GM18909 (cell line): ENCODE results near the gene HOXC13.

Source experiments
- ATAC-seq: cut with Tn5 transposase; IDR thresholded peaks from one replicate; pipeline ENCODE4 v1.9.1; 2021; ENCODE audit warnings: mild to moderate bottlenecking; ENCODE audit not compliant: unreplicated experiment, poor library complexity

Gene HOXC13

GRCh38 chr12:53980104-53980801 lies 41.6 kb downstream of the HOXC13 start:
- no peak for ATAC-seq

- ATAC-seq = no peak
These were observed 42.3 kb downstream of the HOXC13 start for GRCh38 chr12:53980802-53981496.

DNA sequence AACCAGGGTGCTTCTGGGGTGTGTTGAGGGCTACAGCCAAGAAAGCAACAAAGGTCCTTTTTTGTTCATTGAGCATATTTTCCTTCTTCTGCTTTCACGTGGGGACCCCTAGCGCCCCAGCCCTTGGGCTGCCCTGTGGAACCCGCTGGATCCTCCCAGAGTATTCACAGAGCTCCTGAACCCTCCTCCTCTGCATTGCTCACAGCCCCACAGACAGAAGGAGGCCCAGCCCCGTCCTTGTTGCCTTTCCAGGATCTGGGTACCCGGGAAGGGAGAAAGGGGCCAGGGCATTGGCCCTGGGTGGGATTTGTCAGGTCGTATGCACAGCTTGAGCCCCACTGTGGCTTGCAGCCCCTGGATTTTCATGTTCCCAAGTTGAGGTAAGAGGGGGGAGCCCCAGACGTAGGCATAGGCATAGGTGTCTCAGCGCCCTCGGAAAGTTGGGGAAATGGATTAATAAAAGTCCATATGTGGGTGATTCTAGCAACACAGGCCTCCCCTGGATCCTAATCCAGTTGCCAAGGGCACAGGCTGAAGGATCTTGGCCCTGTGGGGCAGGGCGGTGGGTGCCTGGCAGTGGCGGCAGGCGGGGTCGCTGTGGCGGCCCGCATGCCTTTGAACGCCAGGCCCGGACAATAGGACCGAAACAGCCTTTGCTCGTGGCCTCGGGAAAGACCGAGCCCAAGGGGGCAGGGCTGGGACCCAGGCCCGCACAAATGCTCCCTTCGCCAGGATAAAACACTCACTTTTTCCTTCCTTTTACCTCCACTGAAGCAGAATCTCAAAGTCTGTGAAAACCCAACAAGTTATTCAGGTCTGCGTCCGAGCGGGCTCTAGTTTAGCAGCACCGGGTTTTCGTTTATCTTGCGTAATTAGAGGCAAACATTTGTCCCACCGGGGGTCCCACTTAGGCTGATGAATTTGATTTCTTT lies 43.3 kb downstream of the HOXC13 start:
- ATAC-seq = no peak

DNA sequence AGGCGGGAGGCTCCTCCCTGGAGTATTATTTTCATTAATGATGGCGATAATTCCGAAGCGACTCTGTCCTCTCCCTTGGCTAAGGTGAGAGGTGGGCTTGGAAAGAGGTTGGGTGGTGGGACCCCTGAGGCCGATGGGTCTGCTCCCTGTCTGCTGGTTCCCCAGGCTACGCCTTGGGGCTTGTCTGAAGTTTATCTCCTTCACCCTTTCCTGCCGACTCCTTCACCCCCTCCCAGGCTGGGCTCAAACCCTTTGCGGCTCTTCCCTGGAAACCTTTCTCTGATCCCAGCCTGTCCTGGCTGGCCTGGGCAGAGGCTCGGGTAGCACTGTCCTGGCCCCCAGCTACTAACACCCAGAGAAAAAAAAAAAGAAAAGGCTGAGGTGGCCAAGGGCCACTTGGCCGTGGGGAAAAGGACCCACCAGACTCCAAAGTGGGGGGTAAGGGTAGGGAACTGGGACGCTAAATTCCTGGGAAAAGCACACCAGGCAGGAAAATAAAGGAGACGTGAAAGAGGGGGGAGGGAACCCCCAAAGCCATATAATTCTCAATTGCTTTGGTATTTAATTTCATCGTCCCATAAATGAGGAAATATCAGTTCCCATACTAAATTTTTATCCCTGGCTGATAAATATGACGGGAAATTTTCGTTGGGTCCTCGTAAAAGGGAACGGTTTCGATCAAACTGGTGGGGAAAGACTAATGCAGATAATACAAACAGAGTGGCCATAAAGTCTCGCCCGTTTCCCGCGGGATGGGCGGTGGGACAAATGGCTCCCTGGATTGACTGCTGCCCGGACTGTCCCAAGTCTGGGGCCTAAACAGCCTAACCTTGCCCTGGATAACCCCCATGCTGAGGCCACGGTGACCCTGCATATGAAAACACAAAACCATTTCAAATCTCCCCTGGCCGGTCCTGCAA lies 44.3 kb downstream of the HOXC13 start:
- no peak for ATAC-seq

DNA sequence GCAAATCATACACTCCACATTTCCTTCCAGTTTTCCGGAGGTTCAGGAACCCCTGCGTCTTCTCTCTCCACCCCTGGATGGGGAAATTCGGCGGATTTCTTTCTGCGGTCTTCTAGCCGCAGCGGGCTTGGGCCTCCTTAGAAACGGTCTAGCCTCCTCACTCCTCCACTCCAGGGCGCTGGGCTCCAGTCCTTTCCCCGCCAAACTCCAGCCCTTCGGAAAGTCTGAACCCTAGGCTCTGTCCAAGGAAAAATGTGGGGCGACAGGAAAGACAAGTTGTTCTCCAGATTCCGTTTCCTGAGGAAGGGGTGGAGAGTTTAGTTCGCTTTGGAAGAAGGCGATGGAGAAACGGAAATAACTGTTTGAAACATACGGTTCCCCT lies 44.9 kb downstream of the HOXC13 start:
- no peak for ATAC-seq

GRCh38 chr12:53983950-53984572 lies 45.4 kb downstream of the HOXC13 start:
- ATAC-seq = no peak

DNA sequence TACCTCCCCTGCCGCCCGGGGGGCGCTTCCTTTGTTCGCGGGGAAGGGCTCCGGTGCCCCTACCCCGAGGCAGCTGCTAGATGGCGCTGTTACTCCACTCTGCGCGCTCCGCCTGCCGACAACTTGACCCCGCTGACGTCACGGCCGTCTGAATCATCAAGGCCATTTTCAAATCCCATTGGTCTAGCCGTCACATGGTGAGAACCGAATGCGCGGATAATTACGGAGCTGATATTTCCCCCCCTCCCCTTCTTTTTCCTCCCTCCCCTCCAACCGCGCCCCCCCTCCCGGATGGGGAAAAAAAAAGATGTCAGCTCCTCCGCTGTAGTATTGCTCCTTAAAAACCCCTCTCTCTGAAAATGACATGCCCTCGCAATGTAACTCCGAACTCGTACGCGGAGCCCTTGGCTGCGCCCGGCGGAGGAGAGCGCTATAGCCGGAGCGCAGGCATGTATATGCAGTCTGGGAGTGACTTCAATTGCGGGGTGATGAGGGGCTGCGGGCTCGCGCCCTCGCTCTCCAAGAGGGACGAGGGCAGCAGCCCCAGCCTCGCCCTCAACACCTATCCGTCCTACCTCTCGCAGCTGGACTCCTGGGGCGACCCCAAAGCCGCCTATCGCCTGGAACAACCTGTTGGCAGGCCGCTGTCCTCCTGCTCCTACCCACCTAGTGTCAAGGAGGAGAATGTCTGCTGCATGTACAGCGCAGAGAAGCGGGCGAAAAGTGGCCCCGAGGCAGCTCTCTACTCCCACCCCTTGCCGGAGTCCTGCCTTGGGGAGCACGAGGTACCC lies 46.5 kb downstream of the HOXC13 start, which contains the start of gene HOXC10:
TSS of gene HOXC10 (plus strand) at position 246 of the 791 bp plus-strand sequence. CDS start at position 360, 114 bp downstream.
- no peak for ATAC-seq

DNA sequence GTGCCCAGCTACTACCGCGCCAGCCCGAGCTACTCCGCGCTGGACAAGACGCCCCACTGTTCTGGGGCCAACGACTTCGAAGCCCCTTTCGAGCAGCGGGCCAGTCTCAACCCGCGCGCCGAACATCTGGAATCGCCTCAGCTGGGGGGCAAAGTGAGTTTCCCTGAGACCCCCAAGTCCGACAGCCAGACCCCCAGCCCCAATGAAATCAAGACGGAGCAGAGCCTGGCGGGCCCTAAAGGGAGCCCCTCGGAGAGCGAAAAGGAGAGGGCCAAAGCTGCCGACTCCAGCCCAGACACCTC lies 47.0 kb downstream of the HOXC13 start:
- no peak for ATAC-seq

- ATAC-seq = no peak
These were observed 47.5 kb downstream of the HOXC13 start for GRCh38 chr12:53985994-53986685.

- no peak for ATAC-seq
These were observed 48.3 kb downstream of the HOXC13 start for GRCh38 chr12:53986686-53987483.

DNA sequence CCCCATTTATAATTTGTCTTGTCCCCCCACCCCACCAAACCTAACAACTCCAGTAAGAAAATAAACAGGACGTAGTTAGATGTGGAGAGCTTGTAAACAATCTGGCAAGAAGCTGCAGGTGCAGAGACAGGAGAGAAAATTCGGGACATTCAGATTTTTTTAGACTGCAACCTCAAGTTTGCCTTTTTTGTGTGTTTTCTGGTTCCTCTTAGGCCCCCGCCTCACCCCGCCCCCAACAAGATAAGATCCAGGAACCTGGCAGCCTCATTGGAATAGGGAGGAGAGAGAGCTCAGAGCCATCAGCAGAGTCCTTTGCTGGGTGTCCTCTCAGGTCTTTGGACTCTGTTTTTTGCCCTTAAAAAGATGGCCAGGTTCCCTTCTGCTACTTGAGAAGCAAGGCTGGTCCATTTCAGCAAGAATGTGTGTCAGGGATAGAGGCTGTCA lies 49.2 kb downstream of the HOXC13 start:
- no peak for ATAC-seq

DNA sequence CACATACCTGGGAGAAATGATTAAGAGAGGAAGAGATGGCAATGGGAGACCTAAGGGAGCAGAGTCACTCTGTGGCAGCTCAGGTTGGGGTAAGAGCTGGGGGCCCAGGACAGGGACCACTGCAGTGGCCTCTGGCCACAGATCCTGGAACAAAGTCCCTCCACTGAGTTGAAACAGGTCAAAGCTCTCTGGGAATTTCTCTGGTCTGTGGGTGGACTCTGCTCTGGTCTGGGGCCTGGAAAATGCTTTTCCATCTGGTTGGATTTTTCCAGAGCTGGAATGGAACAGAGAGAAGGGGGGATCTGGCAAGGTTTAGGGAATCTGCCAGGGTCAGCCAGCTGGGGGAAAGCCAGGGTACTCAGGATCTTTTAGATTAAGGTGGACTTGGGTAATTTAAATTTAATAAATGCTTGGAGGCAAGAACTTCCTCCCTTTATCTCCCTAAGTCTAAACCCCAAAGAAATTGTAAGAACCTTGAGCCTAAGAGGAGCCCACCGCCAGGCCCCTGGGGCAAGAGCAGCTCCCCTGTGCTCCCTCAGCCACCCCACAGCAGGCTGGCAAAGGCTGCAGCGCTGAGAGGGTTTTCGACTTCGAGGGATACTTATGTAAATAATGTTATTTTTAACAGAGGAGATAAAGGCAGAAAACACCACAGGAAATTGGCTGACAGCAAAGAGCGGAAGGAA lies 50.1 kb downstream of the HOXC13 start:
- no peak for ATAC-seq

- ATAC-seq = no peak
These were observed 50.8 kb downstream of the HOXC13 start for GRCh38 chr12:53989227-53990113.

- no peak for ATAC-seq
These were observed 51.9 kb downstream of the HOXC13 start for GRCh38 chr12:53990311-53991076.

- no peak for ATAC-seq
These were observed 52.4 kb downstream of the HOXC13 start for GRCh38 chr12:53991077-53991460.
